G401 (cell line): Measurements from ENCODE around the gene GYPB. TPM values are rescaled to one million over a fixed set of nuclear protein-coding genes. Genes with fewer than 3 reads are reported as not detected.
"Not testable (repeated sequence)": the region's sequence is repeated elsewhere in the genome, so short reads cannot be mapped to it uniquely, and the experiment has no call there.

Experiments
- DNase-seq: peaks from one replicate; pipeline ENCODE4 v3.0.0-alpha.2; 2015; ENCODE audit warnings: low spot score
- in situ Hi-C: cut with HindIII; loops from 2 replicates; pipeline ENCODE4 v1.10.0; 2016; ENCODE audit warnings: low sequenced_read_pairs, mixed read lengths
- total RNA-seq: library from RNA; depleted of rRNA; stranded (reverse); fragments of >200 nt; shearing (Covaris generic); gene quantifications from 2 replicates; pipeline ENCODE4 v1.2.3, GENCODE V29; 2014

Gene GYPB
- total RNA-seq, 1 experiment from 2014 or later = not detected

- in situ Hi-C loops, DNase-seq: not testable (repeated sequence)
Measured at GRCh38 chr4:144017271-144017670, 1.9 kb downstream of the GYPB start.

- in situ Hi-C loops, DNase-seq: not testable (repeated sequence)
Measured at GRCh38 chr4:144016057-144016605, 3.0 kb downstream of the GYPB start.

GRCh38 chr4:144014808-144015207 is 4.4 kb downstream of the GYPB start:
- no peak for DNase-seq
- in situ Hi-C loops = no loop called here

GRCh38 chr4:144008602-144009001 is 10.6 kb downstream of the GYPB start:
- in situ Hi-C loops, DNase-seq: not testable (repeated sequence)

GRCh38 chr4:144007960-144008359 is 11.2 kb downstream of the GYPB start:
- DNase-seq, in situ Hi-C loops: not testable (repeated sequence)

- in situ Hi-C loops, DNase-seq: not testable (repeated sequence)
Measured at GRCh38 chr4:144006200-144006803, 12.9 kb downstream of the GYPB start.

- DNase-seq, in situ Hi-C loops: not testable (repeated sequence)
Measured at GRCh38 chr4:144005558-144005953, 13.6 kb downstream of the GYPB start.

- DNase-seq, in situ Hi-C loops: not testable (repeated sequence)
Measured at GRCh38 chr4:144004868-144005557, 14.2 kb downstream of the GYPB start.

GRCh38 chr4:144003890-144004265 is 15.3 kb downstream of the GYPB start:
- in situ Hi-C loops = not testable (repeated sequence)

GRCh38 chr4:144003205-144003889 is 15.8 kb downstream of the GYPB start:
- in situ Hi-C loops, DNase-seq: not testable (repeated sequence)

More at GRCh38 chr4:144003890-144004265, 15.3 kb downstream of the GYPB start:
- DNase-seq = not testable (repeated sequence)

GRCh38 chr4:144000331-144000995 is 18.7 kb downstream of the GYPB start:
- DNase-seq, in situ Hi-C loops: not testable (repeated sequence)

GRCh38 chr4:143996193-143996592 is 23.0 kb downstream of the GYPB start:
- in situ Hi-C loops, DNase-seq: not testable (repeated sequence)

- DNase-seq, in situ Hi-C loops: not testable (repeated sequence)
Measured at GRCh38 chr4:143991761-143992160, 27.4 kb downstream of the GYPB start.

- DNase-seq, in situ Hi-C loops: not testable (repeated sequence)
Measured at GRCh38 chr4:143990717-143991116, 28.5 kb downstream of the GYPB start.

- in situ Hi-C loops = no loop called here
- DNase-seq = no peak
Measured at GRCh38 chr4:143986180-143986579, 33.0 kb downstream of the GYPB start.

GRCh38 chr4:143980776-143981175 is 38.4 kb downstream of the GYPB start:
- DNase-seq, in situ Hi-C loops: not testable (repeated sequence)

- in situ Hi-C loops, DNase-seq: not testable (repeated sequence)
Measured at GRCh38 chr4:143975527-143975926, 43.7 kb downstream of the GYPB start.

- in situ Hi-C loops, DNase-seq: not testable (repeated sequence)
Measured at GRCh38 chr4:143974021-143974420, 45.2 kb downstream of the GYPB start.

GRCh38 chr4:143961075-143961474 is 58.1 kb downstream of the GYPB start:
- no peak for DNase-seq
- in situ Hi-C loops = no loop called here
